WI38 (cell line): ENCODE measurements around the gene ESPNL.

ENCODE experiments used
- H3K4me3 ChIP-seq: 2 replicates; pipeline ENCODE4 v1.5.1; 2011; ENCODE audit warnings: low read depth, mild to moderate bottlenecking, control low read depth, low read length
- CTCF ChIP-seq: IDR thresholded peaks from 2 replicates; pipeline ENCODE4 v1.5.1; 2012; ENCODE audit warnings: low read depth, mild to moderate bottlenecking, control low read depth, low read length

The ESPNL gene

DNA sequence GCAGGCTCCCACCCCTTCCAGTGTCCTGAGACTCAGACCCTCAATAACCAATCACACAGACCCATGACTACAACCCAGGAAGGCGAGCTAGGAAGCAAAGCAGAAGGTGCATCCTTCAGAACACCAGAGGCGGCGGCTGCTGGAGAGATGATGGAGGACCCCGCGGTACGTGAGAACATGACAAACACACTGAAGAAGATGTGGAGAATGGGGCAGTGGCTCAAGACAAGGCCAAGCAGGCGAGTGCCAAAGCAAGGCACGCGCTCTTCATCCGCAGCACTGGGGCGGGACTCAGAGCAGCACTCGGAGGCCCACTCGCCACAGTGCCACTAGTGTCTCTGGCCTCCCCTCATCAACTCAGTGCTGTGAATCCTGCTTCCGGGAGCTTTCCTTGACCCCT lies 72.3 kb downstream of the ESPNL start:
- TF ChIP-seq CTCF, result no peak
- H3K4me3 ChIP-seq, result no peak overlapping the region

- no peak for TF ChIP-seq CTCF
- no peak overlapping the region for H3K4me3 ChIP-seq
Measured at GRCh38 chr2:238173692-238174091, 73.6 kb downstream of the ESPNL start.

DNA sequence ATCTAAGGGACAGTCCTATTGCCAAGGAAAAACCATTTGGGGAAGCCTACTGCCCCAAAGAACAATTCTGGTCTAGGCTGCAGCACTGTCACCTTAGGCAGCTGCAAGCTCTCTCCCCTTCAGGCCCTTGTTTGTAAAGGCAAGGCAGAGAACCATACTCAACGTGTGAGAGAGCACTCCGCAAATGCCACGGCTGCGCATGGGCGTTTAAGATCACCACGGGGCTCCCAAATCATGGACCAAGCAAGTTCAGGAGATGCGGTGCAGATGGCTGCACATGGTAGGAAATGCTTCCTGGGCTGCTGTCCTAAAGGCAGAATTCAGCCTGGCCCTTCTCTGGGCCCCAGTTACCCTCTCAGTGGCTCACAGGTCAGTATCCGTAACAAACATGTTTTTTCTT lies 74.2 kb downstream of the ESPNL start:
- TF ChIP-seq CTCF, result no peak

GRCh38 chr2:238174701-238175100 lies 74.6 kb downstream of the ESPNL start:
- no peak for TF ChIP-seq CTCF
- no peak overlapping the region for H3K4me3 ChIP-seq

More for the DNA sequence above, 74.2 kb downstream of the ESPNL start:
- no peak overlapping the region for H3K4me3 ChIP-seq

GRCh38 chr2:238176613-238177012 lies 76.5 kb downstream of the ESPNL start:
- no peak for TF ChIP-seq CTCF
- H3K4me3 ChIP-seq, result no peak overlapping the region

- H3K4me3 ChIP-seq, result no peak overlapping the region
- no peak for TF ChIP-seq CTCF
Measured at GRCh38 chr2:238180554-238180953, 80.4 kb downstream of the ESPNL start.

DNA sequence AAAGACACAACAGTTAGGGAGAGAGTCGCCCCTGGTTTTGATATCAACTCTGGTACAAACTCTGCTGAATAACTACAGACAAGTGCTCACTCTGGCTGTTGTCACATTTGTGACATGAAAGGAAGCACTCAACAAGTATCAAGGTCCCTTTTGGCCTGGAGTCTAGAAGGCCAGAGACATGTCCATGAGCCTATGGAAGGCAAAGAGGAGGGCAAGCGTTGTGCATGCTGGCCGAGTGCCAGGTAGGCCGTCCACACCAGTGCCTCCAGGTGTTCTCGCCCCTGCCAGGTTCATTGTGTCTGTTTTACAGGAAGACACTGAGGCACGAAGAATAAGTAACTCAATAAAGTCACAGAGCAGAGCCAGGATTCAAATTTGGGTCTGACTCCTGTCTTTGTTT lies 82.2 kb downstream of the ESPNL start:
- no peak overlapping the region for H3K4me3 ChIP-seq
- TF ChIP-seq CTCF, result no peak
